Right lobe of liver (tissue), 6 donors: ENCODE results near the gene PALMD. TPM values are rescaled to one million over a fixed set of nuclear protein-coding genes. Genes with fewer than 3 reads are reported as not detected.
A peak's percentile ranks its signal among the peaks of the same experiment; 100 is the strongest.

Experiments used
- ATAC-seq, 4 donors: fragments of 200-7000 bp; cut with Tn5 transposase; one replicate each; pipeline ENCODE4 v1.9.1; 2020; ENCODE audit warnings: mild to moderate bottlenecking in 4 of 4, moderate library complexity in 4 of 4
- DNase-seq, 3 donors: peaks; one replicate each; pipeline ENCODE4 v3.0.0-alpha.2; 2020
- H3K27ac ChIP-seq, 3 donors: fragments of 200-600 bp; one replicate each; pipeline ENCODE4 v1.8.0; 2022
- H3K27me3 ChIP-seq, 2 donors: fragments of 200-600 bp; one replicate each; pipeline ENCODE4 v1.8.0; 2022
- H3K36me3 ChIP-seq, 4 donors: fragments of 200-600 bp; sonication (generic) in 1 of 4; one replicate each; pipeline versions ENCODE4 v1.5.1 to v1.8.0; 2017 to 2022; ENCODE audit warnings: control low read depth in 1 of 4
- H3K4me1 ChIP-seq, 4 donors: fragments of 200-600 bp; sonication (generic) in 1 of 4; one replicate each; pipeline versions ENCODE4 v1.5.1 to v1.8.0; 2017 to 2022; ENCODE audit warnings: control low read depth in 1 of 4
- H3K4me3 ChIP-seq, 3 donors: fragments of 200-600 bp; one replicate each; pipeline ENCODE4 v1.8.0; 2022
- H3K9me3 ChIP-seq, 4 donors: fragments of 200-600 bp; sonication (generic) in 1 of 4; one replicate each; pipeline versions ENCODE4 v1.5.1 to v1.8.0; 2017 to 2022; ENCODE audit warnings: control low read depth in 1 of 4
- CTCF ChIP-seq, 4 donors: fragments of 200-600 bp in 3 of 4; fragments of 450-650 bp in 1 of 4; IDR thresholded peaks; one replicate each; pipeline versions ENCODE4 v1.5.1 to v1.8.0; 2016 to 2022; ENCODE audit warnings: antibody characterized with exemption in 4 of 4, mild to moderate bottlenecking in 2 of 4
- POLR2A ChIP-seq: fragments of 450-650 bp; IDR thresholded peaks from one replicate; pipeline ENCODE4 v1.6.1; 2017; ENCODE audit warnings: antibody characterized with exemption, mild to moderate bottlenecking
- WGBS: methylation state at CpG from one replicate; pipeline ENCODE4 v1.1.6; 2018; ENCODE audit warnings: low coverage, low lambda C conversion rate; ENCODE audit not compliant: insufficient coverage; ENCODE audit errors: missing lambda C conversion rate; 5-methylcytosine and 5-hydroxymethylcytosine counted together
- intact Hi-C, 2 donors: fragments of 100-400 bp; cut with DNase I; formaldehyde crosslinking; loops; one replicate each; pipeline versions ENCODE4 v1.11.2 to v1.14.1; 2022
- total RNA-seq, 6 experiments: library from RNA; depleted of rRNA in 2 of 6; stranded (reverse); fragments of >200 nt in 2 of 6; fragmentation: NEBNext Ultra II Directional in 3 of 6; extraction: Animal tissue kit (Norgen Biotek cat#: 25700) in 3 of 6; gene quantifications; one replicate each; pipeline versions ENCODE4 v1.1.0 to v1.2.4, GENCODE V29; 2016 to 2023
- donor health status: DM: no; HTN: yes; CAD: no.
- donor health status: DM: no; HTN: no; CAD: no.
- donor health status: DM: no; HTN: no; CAD: no.
- donor health status: DM: no; HTN: yes; CAD: no.
- donor health status: DM: no; HTN: yes; CAD: no.

Gene PALMD
- total RNA-seq, 6 experiments from 2014 or later: 15.0 to 21.1 (median 18.2) TPM

GRCh38 chr1:99669821-99670220 lies 23.9 kb downstream of the PALMD start:
- Histone ChIP-seq H3K36me3 (peaks cover 0 to 18% (median 9%) of the 10 kb centered on the region in 4 donors), H3K27me3 (no peaks in the 10 kb centered on the region), H3K4me1 (peaks cover 0 to 29% (median 13%) of the 10 kb centered on the region in 4 donors), H3K4me3 (no peak overlapping the region), H3K27ac (no peak overlapping the region), H3K9me3 (no peaks in the 10 kb centered on the region)
- intact Hi-C loops: no loop called here
- no peak for DNase-seq
- 86% methylated on average over 2 of the region's 2 CpGs for WGBS
- no peak for ATAC-seq
- TF ChIP-seq CTCF (IDR thresholded peaks at IDR 0.05) (no peak), POLR2A (no peak)

- no peak for ATAC-seq
- H3K36me3 ChIP-seq: peaks cover 0 to 18% (median 9%) of the 10 kb centered on the region in 4 donors
- H3K27me3 ChIP-seq: no peaks in the 10 kb centered on the region
- 17% methylated on average over 1 of the region's 1 CpG for WGBS
- intact Hi-C loops: no loop called here
- no peak overlapping the region for H3K27ac ChIP-seq
- no peak overlapping the region for H3K4me3 ChIP-seq
- H3K4me1 ChIP-seq: peaks cover 0 to 37% (median 17%) of the 10 kb centered on the region in 4 donors
- no peak for TF ChIP-seq CTCF (IDR thresholded peaks at IDR 0.05)
- no peak for TF ChIP-seq POLR2A
- no peaks in the 10 kb centered on the region for H3K9me3 ChIP-seq
- no peak for DNase-seq
These were observed 24.7 kb downstream of the PALMD start for GRCh38 chr1:99670583-99670982.

- 51% methylated on average over 4 of the region's 4 CpGs for WGBS
- DNase-seq (no peak), ATAC-seq (peak in 1 of 4 donors; percentile 2)
- Histone ChIP-seq H3K36me3 (peaks cover 0 to 18% (median 9%) of the 10 kb centered on the region in 4 donors), H3K27ac (peak overlapping the region in 1 of 3 donors; percentile 58), H3K9me3 (no peaks in the 10 kb centered on the region), H3K4me3 (no peak overlapping the region), H3K4me1 (peaks cover 0 to 43% (median 21%) of the 10 kb centered on the region in 4 donors), H3K27me3 (no peaks in the 10 kb centered on the region)
- intact Hi-C loops: no loop called here
- TF ChIP-seq POLR2A: no peak
- no peak for TF ChIP-seq CTCF (IDR thresholded peaks at IDR 0.05)
These were observed 26.1 kb downstream of the PALMD start for GRCh38 chr1:99672038-99672437.

- intact Hi-C loops: no loop called here
- H3K4me1 ChIP-seq: peaks cover 0 to 43% (median 21%) of the 10 kb centered on the region in 4 donors
- peak; percentile 93 to 95 (median 93) for ATAC-seq
- peak; percentile 51 to 80 (median 76) for DNase-seq
- peak overlapping the region in 1 of 3 donors; percentile 5 for H3K4me3 ChIP-seq
- TF ChIP-seq CTCF (IDR thresholded peaks at IDR 0.05): no peak
- no peak for TF ChIP-seq POLR2A
- H3K27me3 ChIP-seq: no peaks in the 10 kb centered on the region
- WGBS: 15% methylated on average over 6 of the region's 6 CpGs
- H3K36me3 ChIP-seq: peaks cover 0 to 17% (median 7%) of the 10 kb centered on the region in 4 donors
- no peaks in the 10 kb centered on the region for H3K9me3 ChIP-seq
- H3K27ac ChIP-seq: peak overlapping the region in 1 of 3 donors; percentile 58
These were observed 26.8 kb downstream of the PALMD start for GRCh38 chr1:99672530-99673213.
